ENCODE measurements around the gene TPO.

DNA sequence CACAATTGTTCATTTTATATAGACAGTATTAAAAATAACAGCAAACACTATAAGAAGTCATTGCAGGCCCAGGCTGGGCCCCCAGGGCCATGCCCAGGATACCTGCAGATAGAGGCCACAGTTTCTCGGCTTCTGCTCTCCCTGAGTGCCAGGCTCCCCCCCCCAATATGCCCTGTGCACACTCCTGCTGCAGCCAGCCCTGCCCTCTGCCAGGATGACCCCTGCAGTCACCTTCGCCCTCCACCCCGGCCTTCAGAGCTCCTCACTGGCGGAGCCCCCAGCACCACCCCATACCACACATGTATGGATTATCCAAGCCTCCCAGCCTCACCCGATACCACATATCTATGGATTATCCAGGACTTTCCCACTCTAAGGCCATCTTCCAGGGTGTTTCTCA is 104.5 kb downstream of the TPO start:
- TF ChIP-seq, protein P1, sequence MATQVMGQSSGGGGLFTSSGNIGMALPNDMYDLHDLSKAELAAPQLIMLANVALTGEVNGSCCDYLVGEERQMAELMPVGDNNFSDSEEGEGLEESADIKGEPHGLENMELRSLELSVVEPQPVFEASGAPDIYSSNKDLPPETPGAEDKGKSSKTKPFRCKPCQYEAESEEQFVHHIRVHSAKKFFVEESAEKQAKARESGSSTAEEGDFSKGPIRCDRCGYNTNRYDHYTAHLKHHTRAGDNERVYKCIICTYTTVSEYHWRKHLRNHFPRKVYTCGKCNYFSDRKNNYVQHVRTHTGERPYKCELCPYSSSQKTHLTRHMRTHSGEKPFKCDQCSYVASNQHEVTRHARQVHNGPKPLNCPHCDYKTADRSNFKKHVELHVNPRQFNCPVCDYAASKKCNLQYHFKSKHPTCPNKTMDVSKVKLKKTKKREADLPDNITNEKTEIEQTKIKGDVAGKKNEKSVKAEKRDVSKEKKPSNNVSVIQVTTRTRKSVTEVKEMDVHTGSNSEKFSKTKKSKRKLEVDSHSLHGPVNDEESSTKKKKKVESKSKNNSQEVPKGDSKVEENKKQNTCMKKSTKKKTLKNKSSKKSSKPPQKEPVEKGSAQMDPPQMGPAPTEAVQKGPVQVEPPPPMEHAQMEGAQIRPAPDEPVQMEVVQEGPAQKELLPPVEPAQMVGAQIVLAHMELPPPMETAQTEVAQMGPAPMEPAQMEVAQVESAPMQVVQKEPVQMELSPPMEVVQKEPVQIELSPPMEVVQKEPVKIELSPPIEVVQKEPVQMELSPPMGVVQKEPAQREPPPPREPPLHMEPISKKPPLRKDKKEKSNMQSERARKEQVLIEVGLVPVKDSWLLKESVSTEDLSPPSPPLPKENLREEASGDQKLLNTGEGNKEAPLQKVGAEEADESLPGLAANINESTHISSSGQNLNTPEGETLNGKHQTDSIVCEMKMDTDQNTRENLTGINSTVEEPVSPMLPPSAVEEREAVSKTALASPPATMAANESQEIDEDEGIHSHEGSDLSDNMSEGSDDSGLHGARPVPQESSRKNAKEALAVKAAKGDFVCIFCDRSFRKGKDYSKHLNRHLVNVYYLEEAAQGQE (IDR thresholded peaks at IDR 0.05), result no peak
- TF ChIP-seq, protein P2, sequence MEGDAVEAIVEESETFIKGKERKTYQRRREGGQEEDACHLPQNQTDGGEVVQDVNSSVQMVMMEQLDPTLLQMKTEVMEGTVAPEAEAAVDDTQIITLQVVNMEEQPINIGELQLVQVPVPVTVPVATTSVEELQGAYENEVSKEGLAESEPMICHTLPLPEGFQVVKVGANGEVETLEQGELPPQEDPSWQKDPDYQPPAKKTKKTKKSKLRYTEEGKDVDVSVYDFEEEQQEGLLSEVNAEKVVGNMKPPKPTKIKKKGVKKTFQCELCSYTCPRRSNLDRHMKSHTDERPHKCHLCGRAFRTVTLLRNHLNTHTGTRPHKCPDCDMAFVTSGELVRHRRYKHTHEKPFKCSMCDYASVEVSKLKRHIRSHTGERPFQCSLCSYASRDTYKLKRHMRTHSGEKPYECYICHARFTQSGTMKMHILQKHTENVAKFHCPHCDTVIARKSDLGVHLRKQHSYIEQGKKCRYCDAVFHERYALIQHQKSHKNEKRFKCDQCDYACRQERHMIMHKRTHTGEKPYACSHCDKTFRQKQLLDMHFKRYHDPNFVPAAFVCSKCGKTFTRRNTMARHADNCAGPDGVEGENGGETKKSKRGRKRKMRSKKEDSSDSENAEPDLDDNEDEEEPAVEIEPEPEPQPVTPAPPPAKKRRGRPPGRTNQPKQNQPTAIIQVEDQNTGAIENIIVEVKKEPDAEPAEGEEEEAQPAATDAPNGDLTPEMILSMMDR (IDR thresholded peaks at IDR 0.05; ENCODE audit: low read depth, low read length, missing input control), result no peak
- no peak for TF ChIP-seq NR2F2 (IDR thresholded peaks at IDR 0.05)

All from liver (tissue), 3 donors.